Panc1 (cell line): ENCODE data around the gene MTNR1A. TPM values are rescaled to one million over a fixed set of nuclear protein-coding genes. Genes with fewer than 3 reads are reported as not detected.
A peak's percentile ranks its signal among the peaks of the same experiment; 100 is the strongest.

ENCODE experiments used
- ATAC-seq: fragments of 200-7000 bp; cut with Tn5 transposase; 2 replicates; pipeline ENCODE4 v1.9.1; 2020; ENCODE audit warnings: mild to moderate bottlenecking, moderate library complexity
- BruUV-seq: library from RNA; stranded (reverse); fragments of 400-500 nt; replicated peaks from 2 replicates; lab custom pipeline; 2021; lab: Mats Ljungman, UMichigan
- CTCF ChIA-PET: fragments of 300-600 bp; sonication (Branson Sonifier 250); formaldehyde crosslinking; loops from one replicate; lab custom pipeline; 2022; ENCODE audit warnings: antibody characterized with exemption; lab: Charles Lee
- POLR2A ChIA-PET: fragments of 300-600 bp; sonication (Branson Sonifier 250); formaldehyde crosslinking; loops from one replicate; lab custom pipeline; 2022; ENCODE audit warnings: antibody characterized with exemption; lab: Charles Lee
- DNase-seq: peaks from one replicate; pipeline ENCODE4 v3.0.0-alpha.2; 2010; ENCODE audit warnings: low read depth, low spot score
- H3K27ac ChIP-seq: 2 replicates; pipeline ENCODE4 v1.5.1; 2011; ENCODE audit warnings: mild to moderate bottlenecking, low read length, inconsistent platforms
- H3K27me3 ChIP-seq: fragments of 200-500 bp; sonication (Bioruptor generic); 2 replicates; pipeline ENCODE4 v1.6.0; 2014; ENCODE audit warnings: low read length, inconsistent platforms; ENCODE audit not compliant: control insufficient read depth, insufficient read depth
- H3K36me3 ChIP-seq: fragments of 200-500 bp; sonication (Bioruptor generic); 2 replicates; pipeline ENCODE4 v1.5.1; 2014; ENCODE audit warnings: inconsistent platforms, mild to moderate bottlenecking, low read length, moderate library complexity; ENCODE audit not compliant: control insufficient read depth, insufficient read depth
- H3K4me1 ChIP-seq: 2 replicates; pipeline ENCODE4 v1.5.1; 2011; ENCODE audit warnings: inconsistent platforms, mild to moderate bottlenecking, low read length, moderate library complexity; ENCODE audit not compliant: control insufficient read depth, insufficient read depth
- H3K4me3 ChIP-seq, 2 experiments: 2 replicates each; pipeline ENCODE4 v1.5.1; 2011 to 2012; ENCODE audit warnings: low read depth in 2 of 2, low read length in 2 of 2, mild to moderate bottlenecking in 2 of 2, inconsistent platforms in 1 of 2, moderate library complexity in 1 of 2
- H3K9me3 ChIP-seq: fragments of 200-500 bp; sonication (Bioruptor generic); 2 replicates; pipeline ENCODE4 v1.5.1; 2014; ENCODE audit warnings: low read depth, mild to moderate bottlenecking, inconsistent platforms, low read length, moderate library complexity; ENCODE audit not compliant: control insufficient read depth, insufficient read depth
- CTCF ChIP-seq: fragments of 450-650 bp; IDR thresholded peaks from 2 replicates; pipeline ENCODE4 v1.5.1; 2017; ENCODE audit warnings: mild to moderate bottlenecking
- POLR2AphosphoS5 ChIP-seq: IDR thresholded peaks from 2 replicates; pipeline ENCODE4 v1.6.1; 2012; ENCODE audit warnings: mild to moderate bottlenecking, low read depth, low read length, moderate library complexity
- REST ChIP-seq, 2 experiments: IDR thresholded peaks; 2 replicates each; pipeline ENCODE4 v1.6.1; 2011 to 2012; ENCODE audit warnings: low read depth in 2 of 2, control low read depth in 1 of 2, low read length in 1 of 2, mild to moderate bottlenecking in 1 of 2, moderate library complexity in 1 of 2; ENCODE audit not compliant: insufficient read depth in 1 of 2
- SIN3A ChIP-seq: IDR thresholded peaks from 2 replicates; pipeline ENCODE4 v1.6.1; 2012; ENCODE audit warnings: low read depth, mild to moderate bottlenecking, low read length, moderate library complexity, borderline replicate concordance; ENCODE audit not compliant: insufficient read depth
- TCF7L2 ChIP-seq: IDR thresholded peaks from 2 replicates; pipeline ENCODE4 v1.6.1; 2011; ENCODE audit warnings: mild to moderate bottlenecking, low read depth, low read length, inconsistent platforms
- in situ Hi-C: cut with HindIII; loops from 2 replicates; pipeline ENCODE4 v1.10.0; 2016; ENCODE audit warnings: low sequenced_read_pairs, low pct_unique_long_range_greater_than_20kb
- intact Hi-C: fragments of 100-400 bp; cut with micrococcal nuclease; formaldehyde crosslinking; loops from one replicate; pipeline ENCODE4 v1.10.0; 2022; ENCODE audit not compliant: unreplicated experiment
- total RNA-seq: library from RNA; stranded (reverse); gene quantifications from one replicate; pipeline ENCODE4 v1.2.1, GENCODE V29; 2021; ENCODE audit not compliant: unreplicated experiment

The MTNR1A gene
- total RNA-seq, 1 experiment from 2014 or later, result 0.23 TPM

GRCh38 chr4:186485561-186486062, 69.8 kb downstream of the MTNR1A start:
- ChIA-PET CTCF (no interaction called here), POLR2A (no interaction called here)
- no peak for DNase-seq
- Histone ChIP-seq H3K27ac (no peak overlapping the region), H3K9me3 (no peaks in the 10 kb centered on the region), H3K36me3 (no peaks in the 10 kb centered on the region), H3K4me3 (peak overlapping the region; percentile 15 to 44; a peak in 3 of 4 replicates), H3K4me1 (peaks cover 3% of the 10 kb centered on the region; the same call in 1 of the 2 replicates), H3K27me3 (no peaks in the 10 kb centered on the region; the same call in 1 of the 2 replicates)
- intact Hi-C loops, result no loop called here
- TF ChIP-seq REST (IDR thresholded peaks at IDR 0.05; ENCODE audit: insufficient read depth in 1 of 2, low read depth in 2 of 2, low read length in 1 of 2) (no peak), SIN3A (no peak), TCF7L2 (no peak), POLR2AphosphoS5 (no peak), CTCF (no peak)
- peak; percentile 68; the same call in 1 of the 2 replicates for ATAC-seq
- no TSS peak for BruUV-seq
- in situ Hi-C loops, result no loop called here

GRCh38 chr4:186485150-186485549, 70.2 kb downstream of the MTNR1A start:
- DNase-seq, result no peak
- intact Hi-C loops, result no loop called here
- in situ Hi-C loops, result no loop called here
- no peak for ATAC-seq
- CTCF ChIA-PET, result no interaction called here
- Histone ChIP-seq H3K4me1 (peaks cover 3% of the 10 kb centered on the region; the same call in 1 of the 2 replicates), H3K27me3 (no peaks in the 10 kb centered on the region; the same call in 1 of the 2 replicates), H3K9me3 (no peaks in the 10 kb centered on the region), H3K4me3 (peak overlapping the region; percentile 15 to 44; a peak in 3 of 4 replicates), H3K27ac (no peak overlapping the region), H3K36me3 (no peaks in the 10 kb centered on the region)
- BruUV-seq, result no TSS peak
- POLR2A ChIA-PET, result no interaction called here
- TF ChIP-seq TCF7L2 (no peak), REST (IDR thresholded peaks at IDR 0.05; ENCODE audit: insufficient read depth in 1 of 2, low read depth in 2 of 2, low read length in 1 of 2) (no peak), POLR2AphosphoS5 (no peak), CTCF (no peak), SIN3A (no peak)
